ENCODE data around the gene LCN6. TPM values are rescaled to one million over a fixed set of nuclear protein-coding genes. Genes with fewer than 3 reads are reported as not detected.
A peak's percentile ranks its signal among the peaks of the same experiment; 100 is the strongest.

Gene LCN6
- polyA plus RNA-seq, 3 donors = not detected

DNA sequence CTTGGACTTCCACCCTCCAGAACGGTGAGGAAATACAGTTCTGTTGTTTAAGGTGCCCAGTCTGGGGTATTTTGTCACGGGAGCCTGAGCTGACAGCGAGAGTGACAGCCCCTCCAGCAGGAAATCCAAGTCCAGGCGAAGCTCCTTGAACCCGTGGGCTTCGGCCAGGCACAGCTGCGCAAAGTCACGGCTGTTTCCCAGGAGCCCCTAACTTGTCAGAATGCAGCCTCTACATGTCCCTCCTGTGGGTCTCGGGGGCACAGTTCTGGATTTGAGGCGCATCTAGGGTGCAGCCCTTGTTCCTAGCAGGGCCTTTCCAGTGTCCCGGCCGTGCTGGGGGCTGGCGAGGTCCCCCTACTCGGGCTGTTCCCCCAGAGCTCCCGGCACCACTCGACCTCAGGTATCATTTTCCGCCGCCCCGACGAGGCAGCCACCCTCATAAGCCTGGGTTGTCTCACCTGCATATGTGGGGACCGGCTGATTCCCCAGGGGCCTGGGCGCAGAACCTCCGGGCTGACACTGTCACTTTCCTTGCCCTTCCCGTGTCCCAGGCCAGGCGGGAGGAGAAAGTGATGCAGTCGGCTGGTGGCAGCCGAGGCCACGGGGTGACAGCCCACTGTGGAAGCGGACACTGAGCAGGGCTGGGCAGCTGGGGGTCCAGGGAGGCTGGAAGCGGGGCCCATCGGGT, 5.2 kb upstream of the LCN6 start:
- peaks cover 0 to 4% of the 10 kb centered on the region in 2 donors for H3K36me3 Mint-ChIP-seq
- H3K4me3 Mint-ChIP-seq = no peak overlapping the region
- peaks cover 10% of the 10 kb centered on the region for H3K4me1 Mint-ChIP-seq
- H3K9me3 Mint-ChIP-seq = peaks cover 24 to 42% (median 39%) of the 10 kb centered on the region in 7 donors
- Histone ChIP-seq H3K4me3 (replicated peaks in 1 of 3; ENCODE audit: low read depth in 2 of 3, low read length in 3 of 3) (no peak overlapping the region), H3K79me2 (ENCODE audit: insufficient read depth, low read length) (no peaks in the 10 kb centered on the region), H3K4me1 (ENCODE audit: control insufficient read depth in 1 of 2, insufficient read depth in 2 of 2, low read length in 2 of 2) (no peaks in the 10 kb centered on the region), H3K27me3 (ENCODE audit: control insufficient read depth in 2 of 2, insufficient read depth in 2 of 2, low read length in 2 of 2) (no peaks in the 10 kb centered on the region), H3K4me2 (replicated peaks; ENCODE audit: extremely low read depth, low read length, poor library complexity, severe bottlenecking) (no peak overlapping the region), H3K36me3 (replicated peaks in 1 of 2; ENCODE audit: control insufficient read depth in 1 of 2, insufficient read depth in 2 of 2, low read length in 2 of 2) (no peaks in the 10 kb centered on the region), H3K9me3 (replicated peaks in 1 of 2; ENCODE audit: control insufficient read depth in 1 of 2, insufficient read depth in 1 of 2, low read length in 2 of 2) (peaks cover 25 to 38% of the 10 kb centered on the region in 2 donors), H4K20me1 (ENCODE audit: insufficient read depth, low read length) (no peaks in the 10 kb centered on the region), H3K9ac (ENCODE audit: insufficient read depth, low read length, poor library complexity, severe bottlenecking) (no peak overlapping the region), H2AFZ (ENCODE audit: insufficient read depth, low read depth, low read length, poor library complexity, severe bottlenecking) (no peak overlapping the region), H3K27ac (ENCODE audit: low read depth in 1 of 2, low read length in 2 of 2) (no peak overlapping the region)
- H3K27ac Mint-ChIP-seq = no peak overlapping the region
- no peak for DNase-seq
- TF ChIP-seq, protein P1, sequence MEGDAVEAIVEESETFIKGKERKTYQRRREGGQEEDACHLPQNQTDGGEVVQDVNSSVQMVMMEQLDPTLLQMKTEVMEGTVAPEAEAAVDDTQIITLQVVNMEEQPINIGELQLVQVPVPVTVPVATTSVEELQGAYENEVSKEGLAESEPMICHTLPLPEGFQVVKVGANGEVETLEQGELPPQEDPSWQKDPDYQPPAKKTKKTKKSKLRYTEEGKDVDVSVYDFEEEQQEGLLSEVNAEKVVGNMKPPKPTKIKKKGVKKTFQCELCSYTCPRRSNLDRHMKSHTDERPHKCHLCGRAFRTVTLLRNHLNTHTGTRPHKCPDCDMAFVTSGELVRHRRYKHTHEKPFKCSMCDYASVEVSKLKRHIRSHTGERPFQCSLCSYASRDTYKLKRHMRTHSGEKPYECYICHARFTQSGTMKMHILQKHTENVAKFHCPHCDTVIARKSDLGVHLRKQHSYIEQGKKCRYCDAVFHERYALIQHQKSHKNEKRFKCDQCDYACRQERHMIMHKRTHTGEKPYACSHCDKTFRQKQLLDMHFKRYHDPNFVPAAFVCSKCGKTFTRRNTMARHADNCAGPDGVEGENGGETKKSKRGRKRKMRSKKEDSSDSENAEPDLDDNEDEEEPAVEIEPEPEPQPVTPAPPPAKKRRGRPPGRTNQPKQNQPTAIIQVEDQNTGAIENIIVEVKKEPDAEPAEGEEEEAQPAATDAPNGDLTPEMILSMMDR (IDR thresholded peaks at IDR 0.05) = no peak
- H3K27me3 Mint-ChIP-seq (ENCODE audit: low read depth in 3 of 3) = peaks cover 5 to 25% (median 8%) of the 10 kb centered on the region in 3 donors
- 96% methylated on average over 30 of the region's 31 CpGs for WGBS (ENCODE audit: insufficient coverage)
- intact Hi-C loops (cut with micrococcal nuclease) = no loop called here

DNA sequence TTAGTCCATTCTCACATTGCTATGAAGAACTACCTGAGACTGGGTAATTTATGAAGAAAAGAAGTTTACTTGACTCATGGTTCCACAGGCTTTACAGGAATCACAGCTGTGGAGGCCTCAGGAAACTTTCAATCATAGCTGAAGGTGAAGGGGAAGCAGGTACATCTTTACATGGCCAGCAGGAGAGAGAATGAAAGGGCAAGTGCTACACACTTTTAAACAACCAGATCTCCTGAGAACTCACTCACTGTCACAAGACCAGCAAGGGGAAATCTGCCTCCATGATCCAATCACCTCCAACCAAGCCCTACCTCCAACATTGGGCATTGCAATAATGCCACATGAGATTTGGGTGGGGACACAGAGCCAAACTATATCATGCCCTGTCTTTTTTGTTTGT, 3.5 kb upstream of the LCN6 start:
- H4K20me1 ChIP-seq (ENCODE audit: insufficient read depth, low read length) = no peaks in the 10 kb centered on the region
- H3K4me3 ChIP-seq (replicated peaks in 1 of 3; ENCODE audit: low read depth in 2 of 3, low read length in 3 of 3) = no peak overlapping the region

More for the DNA sequence above, 3.5 kb upstream of the LCN6 start:
- H2AFZ ChIP-seq (ENCODE audit: insufficient read depth, low read depth, low read length, poor library complexity, severe bottlenecking) = no peak overlapping the region
- Mint-ChIP-seq H3K27me3 (ENCODE audit: low read depth in 3 of 3) (peaks cover 8 to 31% (median 8%) of the 10 kb centered on the region in 3 donors), H3K9me3 (peaks cover 24 to 41% (median 37%) of the 10 kb centered on the region in 7 donors), H3K27ac (peak overlapping the region in 1 of 7 donors; percentile 60), H3K36me3 (peaks cover 0 to 4% of the 10 kb centered on the region in 2 donors), H3K4me3 (no peak overlapping the region), H3K4me1 (peaks cover 10% of the 10 kb centered on the region)
- no peaks in the 10 kb centered on the region for H3K4me1 ChIP-seq (ENCODE audit: control insufficient read depth in 1 of 2, insufficient read depth in 2 of 2, low read length in 2 of 2)
- no peaks in the 10 kb centered on the region for H3K79me2 ChIP-seq (ENCODE audit: insufficient read depth, low read length)
- H3K27me3 ChIP-seq (ENCODE audit: control insufficient read depth in 2 of 2, insufficient read depth in 2 of 2, low read length in 2 of 2) = no peaks in the 10 kb centered on the region
- no peak overlapping the region for H3K4me2 ChIP-seq (replicated peaks; ENCODE audit: extremely low read depth, low read length, poor library complexity, severe bottlenecking)
- H3K36me3 ChIP-seq (replicated peaks in 1 of 2; ENCODE audit: control insufficient read depth in 1 of 2, insufficient read depth in 2 of 2, low read length in 2 of 2) = no peaks in the 10 kb centered on the region
- no peak for DNase-seq
- no peak overlapping the region for H3K9ac ChIP-seq (ENCODE audit: insufficient read depth, low read length, poor library complexity, severe bottlenecking)
- intact Hi-C loops (cut with micrococcal nuclease) = no loop called here
- peaks cover 25 to 38% of the 10 kb centered on the region in 2 donors for H3K9me3 ChIP-seq (replicated peaks in 1 of 2; ENCODE audit: control insufficient read depth in 1 of 2, insufficient read depth in 1 of 2, low read length in 2 of 2)
- no peak overlapping the region for H3K27ac ChIP-seq (ENCODE audit: low read depth in 1 of 2, low read length in 2 of 2)
- TF ChIP-seq, protein P1 (IDR thresholded peaks at IDR 0.05) = no peak

Measured in CD14-positive monocyte (primary cell).